ENCODE data around the gene ST6GALNAC3.

- no peak for TF ChIP-seq CTCF (IDR thresholded peaks at IDR 0.05)
- no peak for TF ChIP-seq POLR2AphosphoS5 (IDR thresholded peaks at IDR 0.05)
These were observed 159.5 kb downstream of the ST6GALNAC3 start for GRCh38 chr1:76234061-76234460.
